Vagina (tissue), 2 donors: ENCODE measurements around the gene PCSK5.

Experiments
- CTCF ChIP-seq, 3 experiments: fragments of 450-650 bp in 2 of 3; fragments of 200-600 bp in 1 of 3; sonication (generic) in 1 of 3; IDR thresholded peaks; one replicate each; pipeline ENCODE4 v1.5.1; 2017 to 2019; ENCODE audit warnings: antibody characterized with exemption in 3 of 3, mild to moderate bottlenecking in 2 of 3, moderate library complexity in 2 of 3
- POLR2A ChIP-seq, 2 donors: fragments of 450-650 bp; IDR thresholded peaks; one replicate each; pipeline ENCODE4 v1.6.1; 2017; ENCODE audit warnings: antibody characterized with exemption in 2 of 2, mild to moderate bottlenecking in 2 of 2, moderate library complexity in 2 of 2
- POLR2AphosphoS5 ChIP-seq, 2 donors: sonication (generic); formaldehyde crosslinking; IDR thresholded peaks; one replicate each; pipeline ENCODE4 v1.9.0; 2017; ENCODE audit warnings: antibody characterized with exemption in 2 of 2, mild to moderate bottlenecking in 2 of 2, low read depth in 1 of 2; ENCODE audit not compliant: insufficient read depth in 1 of 2

DNA sequence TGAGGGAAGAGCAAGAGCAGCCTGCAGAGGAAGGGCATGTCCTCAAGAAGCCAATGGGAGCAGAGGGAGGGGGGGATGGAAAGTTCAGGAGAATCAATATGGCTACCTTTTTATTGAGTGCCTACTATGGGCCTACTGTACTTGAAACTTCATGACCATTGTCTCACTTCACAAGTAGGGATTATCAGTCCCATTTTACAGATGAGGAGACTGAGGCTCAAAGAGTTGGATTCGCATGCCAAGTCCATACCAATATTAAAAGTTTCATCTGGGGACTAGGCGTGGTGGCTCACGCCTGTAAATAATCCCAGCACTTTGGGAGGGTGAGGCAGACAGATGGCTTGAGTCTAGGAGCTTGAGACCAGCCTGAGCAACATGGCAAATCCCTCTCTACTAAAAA is 463.7 kb downstream of the PCSK5 start:
- TF ChIP-seq CTCF (IDR thresholded peaks at IDR 0.05) (no peak), POLR2AphosphoS5 (IDR thresholded peaks at IDR 0.05; ENCODE audit: insufficient read depth in 1 of 2, low read depth in 1 of 2) (no peak), POLR2A (IDR thresholded peaks at IDR 0.05) (no peak)
